OCI-LY1 (cell line): Measurements from ENCODE around the gene SHTN1.

ENCODE experiments used
- H2AFZ ChIP-seq: fragments of 200-600 bp; sonication (generic), shearing (Covaris generic); 2 replicates; pipeline ENCODE4 v1.6.0; 2014; ENCODE audit warnings: antibody characterized with exemption, mild to moderate bottlenecking, low read length
- H3F3A ChIP-seq: fragments of 200-600 bp; sonication (generic), shearing (Covaris generic); 2 replicates; pipeline ENCODE4 v1.6.0; 2014; ENCODE audit warnings: mild to moderate bottlenecking, antibody characterized with exemption, low read length, moderate library complexity; ENCODE audit not compliant: insufficient read depth
- H3K27ac ChIP-seq: fragments of 200-600 bp; sonication (generic); 2 replicates; pipeline ENCODE4 v1.5.1; 2014; ENCODE audit warnings: low read length, mixed run types, mild to moderate bottlenecking, low read depth; ENCODE audit not compliant: poor library complexity, severe bottlenecking
- H3K27me3 ChIP-seq: fragments of 200-600 bp; sonication (generic); 2 replicates; pipeline ENCODE4 v1.6.0; 2014; ENCODE audit warnings: antibody characterized with exemption, mild to moderate bottlenecking, low read length, moderate library complexity; ENCODE audit not compliant: insufficient read depth
- H3K36me3 ChIP-seq: fragments of 200-600 bp; sonication (generic); 2 replicates; pipeline ENCODE4 v1.6.1; 2014; ENCODE audit warnings: mild to moderate bottlenecking, antibody characterized with exemption, low read length, moderate library complexity, mixed read lengths; ENCODE audit not compliant: insufficient read depth
- H3K4me1 ChIP-seq: fragments of 200-600 bp; sonication (generic); 2 replicates; pipeline ENCODE4 v1.5.1; 2014; ENCODE audit warnings: mild to moderate bottlenecking, low read length, moderate library complexity; ENCODE audit not compliant: insufficient read depth, severe bottlenecking
- H3K4me2 ChIP-seq: fragments of 200-600 bp; sonication (generic), shearing (Covaris generic); 2 replicates; pipeline ENCODE4 v1.6.1; 2014; ENCODE audit warnings: low read length
- H3K4me3 ChIP-seq: fragments of 200-600 bp; sonication (generic); 2 replicates; pipeline ENCODE4 v1.5.1; 2014; ENCODE audit warnings: low read length, low read depth, mild to moderate bottlenecking, mixed read lengths; ENCODE audit not compliant: poor library complexity, severe bottlenecking
- H3K79me2 ChIP-seq: fragments of 200-600 bp; shearing (Covaris generic); 2 replicates; pipeline ENCODE4 v1.6.1; 2016; ENCODE audit warnings: mixed run types, low read length, mixed read lengths; ENCODE audit not compliant: insufficient read depth
- H3K9ac ChIP-seq: fragments of 200-600 bp; sonication (generic), shearing (Covaris generic); 2 replicates; pipeline ENCODE4 v1.6.1; 2014; ENCODE audit warnings: mild to moderate bottlenecking, low read length, mixed read lengths
- H3K9me2 ChIP-seq: fragments of 200-600 bp; sonication (generic), shearing (Covaris generic); 2 replicates; pipeline ENCODE4 v1.6.1; 2014; ENCODE audit warnings: low read depth, mild to moderate bottlenecking, low read length, mixed read lengths
- H3K9me3 ChIP-seq: fragments of 200-600 bp; shearing (Covaris generic); 2 replicates; pipeline ENCODE4 v1.6.1; 2014; ENCODE audit warnings: low read length, mixed read lengths
- H4K20me1 ChIP-seq: fragments of 200-600 bp; sonication (generic), shearing (Covaris generic); 2 replicates; pipeline ENCODE4 v1.6.0; 2016; ENCODE audit warnings: mild to moderate bottlenecking, low read length; ENCODE audit not compliant: insufficient read depth
- CTCF ChIP-seq: fragments of 200-600 bp; sonication (generic), shearing (Covaris generic); IDR thresholded peaks from 2 replicates; pipeline ENCODE4 v1.5.1; 2017; ENCODE audit warnings: mild to moderate bottlenecking, antibody characterized with exemption, low read length, moderate library complexity, mixed read lengths
- EZH2 ChIP-seq: fragments of 200-600 bp; sonication (generic), shearing (Covaris generic); IDR thresholded peaks from 2 replicates; pipeline ENCODE4 v1.8.0; 2017; ENCODE audit warnings: borderline replicate concordance, mixed run types, mild to moderate bottlenecking, antibody characterized with exemption, low read length, moderate library complexity, mixed read lengths

SHTN1 gene

DNA sequence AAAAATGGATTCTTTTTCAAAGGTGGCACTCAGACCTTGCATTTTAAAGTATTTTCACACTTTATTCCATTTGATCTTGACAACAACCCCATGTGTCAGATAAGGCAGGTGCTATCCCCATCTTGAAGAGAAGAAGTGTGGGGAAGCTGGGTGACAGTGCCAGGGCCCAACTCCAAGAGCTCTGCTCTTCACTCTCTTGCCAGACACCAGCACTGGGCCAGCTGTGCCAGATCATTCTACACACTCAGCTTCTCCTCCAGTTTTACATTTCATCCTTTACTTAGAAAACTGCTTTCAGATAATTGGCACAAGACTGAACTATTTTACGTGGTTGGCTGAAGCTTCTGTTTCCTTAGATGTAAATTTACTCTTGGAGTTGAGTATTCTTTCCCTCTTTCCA lies 91.3 kb downstream of the SHTN1 start:
- H3K4me2 ChIP-seq, result no peak overlapping the region
- H3K36me3 ChIP-seq, result no peaks in the 10 kb centered on the region
- no peaks in the 10 kb centered on the region for H3K4me1 ChIP-seq
- H3K27me3 ChIP-seq, result no peaks in the 10 kb centered on the region
- H4K20me1 ChIP-seq, result no peaks in the 10 kb centered on the region
- no peak overlapping the region for H3K9ac ChIP-seq
- no peak overlapping the region for H2AFZ ChIP-seq
- H3K79me2 ChIP-seq, result no peaks in the 10 kb centered on the region
- H3K4me3 ChIP-seq, result no peak overlapping the region
- TF ChIP-seq EZH2 (no peak), CTCF (no peak)
- H3F3A ChIP-seq, result no peaks in the 10 kb centered on the region
- H3K9me3 ChIP-seq, result no peaks in the 10 kb centered on the region
- H3K9me2 ChIP-seq, result no peaks in the 10 kb centered on the region
- no peak overlapping the region for H3K27ac ChIP-seq

- no peaks in the 10 kb centered on the region for H3K79me2 ChIP-seq
- no peak overlapping the region for H2AFZ ChIP-seq
- H3F3A ChIP-seq, result no peaks in the 10 kb centered on the region
- H3K9ac ChIP-seq, result no peak overlapping the region
- H3K4me3 ChIP-seq, result no peak overlapping the region
- TF ChIP-seq EZH2 (no peak), CTCF (no peak)
- H4K20me1 ChIP-seq, result no peaks in the 10 kb centered on the region
- no peaks in the 10 kb centered on the region for H3K9me3 ChIP-seq
- H3K36me3 ChIP-seq, result no peaks in the 10 kb centered on the region
- no peaks in the 10 kb centered on the region for H3K9me2 ChIP-seq
- H3K27ac ChIP-seq, result no peak overlapping the region
- no peaks in the 10 kb centered on the region for H3K27me3 ChIP-seq
- no peaks in the 10 kb centered on the region for H3K4me1 ChIP-seq
- H3K4me2 ChIP-seq, result no peak overlapping the region
These were observed 92.8 kb downstream of the SHTN1 start for GRCh38 chr10:116912162-116912561.

DNA sequence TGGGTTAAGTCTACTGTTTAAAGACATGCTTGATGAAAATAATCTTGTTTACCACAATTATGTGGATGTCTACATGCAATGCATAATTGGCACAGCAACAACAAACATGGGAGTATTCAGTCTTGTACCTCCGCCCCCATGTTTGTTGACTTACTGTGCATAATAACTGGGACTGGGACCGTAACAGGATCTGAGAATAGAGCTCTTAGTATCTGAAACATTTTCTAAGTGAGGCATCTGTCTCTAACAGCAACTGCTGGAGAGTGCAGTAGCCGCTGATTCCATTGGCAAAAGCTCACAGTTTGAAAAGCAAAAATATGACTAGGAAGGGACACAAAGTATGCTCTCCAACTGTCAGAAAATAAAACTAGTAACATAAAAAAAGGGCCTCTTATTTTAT lies 94.1 kb downstream of the SHTN1 start:
- Histone ChIP-seq H3F3A (no peaks in the 10 kb centered on the region), H3K36me3 (no peaks in the 10 kb centered on the region)

More for the DNA sequence above, 94.1 kb downstream of the SHTN1 start:
- Histone ChIP-seq H3K27me3 (no peaks in the 10 kb centered on the region), H3K9me2 (no peaks in the 10 kb centered on the region), H3K79me2 (no peaks in the 10 kb centered on the region), H3K4me3 (no peak overlapping the region), H3K9me3 (no peaks in the 10 kb centered on the region), H3K4me1 (no peaks in the 10 kb centered on the region), H4K20me1 (no peaks in the 10 kb centered on the region), H2AFZ (no peak overlapping the region), H3K27ac (no peak overlapping the region), H3K9ac (no peak overlapping the region), H3K4me2 (no peak overlapping the region)
- no peak for TF ChIP-seq EZH2
- TF ChIP-seq CTCF, result no peak
